Stomach (tissue), 9 donors: ENCODE results near the gene CDH26. TPM values are rescaled to one million over a fixed set of nuclear protein-coding genes. Genes with fewer than 3 reads are reported as not detected.

ENCODE experiments used
- DNase-seq, 2 donors: peaks; one replicate each; pipeline versions ENCODE4 v3.0.0 to v3.0.0-alpha.2; 2013 to 2019
- H3K27ac ChIP-seq, 5 donors: fragments of 200-600 bp in 4 of 5; sonication (generic) in 4 of 5; one replicate each; pipeline ENCODE4 v1.5.1; 2013 to 2019; ENCODE audit warnings: mild to moderate bottlenecking in 1 of 5, moderate library complexity in 1 of 5
- H3K27me3 ChIP-seq, 3 donors: fragments of 200-600 bp; sonication (generic); one replicate each; pipeline ENCODE4 v1.5.1; 2017 to 2019; ENCODE audit warnings: mixed run types in 1 of 3
- H3K36me3 ChIP-seq, 4 donors: fragments of 200-600 bp; sonication (generic); 1 replicate in 3 of 4; 2 replicates in 1 of 4; pipeline ENCODE4 v1.5.1; 2016 to 2019
- H3K4me1 ChIP-seq, 4 donors: fragments of 200-600 bp; sonication (generic); one replicate each; pipeline ENCODE4 v1.5.1; 2016 to 2019
- H3K4me3 ChIP-seq, 4 donors: fragments of 200-600 bp; sonication (generic) in 3 of 4; one replicate each; pipeline ENCODE4 v1.5.1; 2016 to 2019; ENCODE audit warnings: mild to moderate bottlenecking in 1 of 4
- H3K9me3 ChIP-seq, 4 donors: fragments of 200-600 bp; sonication (generic); one replicate each; pipeline ENCODE4 v1.5.1; 2016 to 2019
- CTCF ChIP-seq, 7 experiments: fragments of 450-650 bp in 4 of 7; fragments of 200-600 bp in 3 of 7; sonication (generic) in 3 of 7; IDR thresholded peaks; one replicate each; pipeline ENCODE4 v1.5.1; 2016 to 2019; ENCODE audit warnings: antibody characterized with exemption in 7 of 7, control low read depth in 2 of 7, mild to moderate bottlenecking in 1 of 7
- EP300 ChIP-seq: sonication (generic); formaldehyde crosslinking; IDR thresholded peaks from one replicate; pipeline ENCODE4 v1.6.1; 2017; ENCODE audit warnings: antibody characterized with exemption
- POLR2A ChIP-seq, 4 donors: fragments of 450-650 bp; IDR thresholded peaks; one replicate each; pipeline ENCODE4 v1.6.1; 2016; ENCODE audit warnings: antibody characterized with exemption in 4 of 4, control low read depth in 2 of 4, mild to moderate bottlenecking in 1 of 4, moderate library complexity in 1 of 4
- POLR2AphosphoS5 ChIP-seq, 3 donors: sonication (generic); formaldehyde crosslinking; IDR thresholded peaks; one replicate each; pipeline ENCODE4 v1.6.1; 2016; ENCODE audit warnings: antibody characterized with exemption in 3 of 3
- WGBS, 5 donors: extraction: QIAGEN DNeasy Blood & Tissue Kit in 3 of 5; methylation state at CpG; one replicate each; pipeline versions ENCODE4 v1.1.5 to v1.1.7; 2013 to 2018; 5-methylcytosine and 5-hydroxymethylcytosine counted together
- intact Hi-C: fragments of 100-400 bp; cut with DNase I; formaldehyde crosslinking; loops from one replicate; pipeline ENCODE4 v1.15.1; 2023; ENCODE audit warnings: low total_unique reads
- polyA plus RNA-seq, 3 donors: library from polyadenylated mRNA; stranded (reverse); fragments of 200-250 nt; gene quantifications; one replicate each; pipeline ENCODE4 v1.2.3, GENCODE V29; 2013
- total RNA-seq, 5 donors: library from RNA; depleted of rRNA; stranded (reverse); fragments of >200 nt; gene quantifications; one replicate each; pipeline versions ENCODE4 v1.1.0 to v1.2.3, GENCODE V29; 2014 to 2016
- donor health status: healthy with polysubstance abuse.
- donor health status: Bipolar disorder and iron deficiency.
- donor health status: healthy.

Gene CDH26
- total and polyA plus RNA-seq, 8 donors: 0.25 to 116 (median 5.8) TPM; not detected in 1

GRCh38 chr20:59997896-59998295, 39.7 kb downstream of the CDH26 start:
- no peak for DNase-seq
- H3K27me3 ChIP-seq: peaks cover 0 to 7% (median 0%) of the 10 kb centered on the region in 3 donors
- no peak overlapping the region for H3K4me3 ChIP-seq
- H3K4me1 ChIP-seq: peaks cover 6 to 24% (median 13%) of the 10 kb centered on the region in 4 donors
- H3K9me3 ChIP-seq: no peaks in the 10 kb centered on the region
- no peak for TF ChIP-seq EP300
- no peak for TF ChIP-seq POLR2A (IDR thresholded peaks at IDR 0.05)
- TF ChIP-seq CTCF (IDR thresholded peaks at IDR 0.05): no peak
- TF ChIP-seq POLR2AphosphoS5 (IDR thresholded peaks at IDR 0.05): no peak
- intact Hi-C loops: no loop called here
- H3K36me3 ChIP-seq: peaks cover 0 to 5% (median 0%) of the 10 kb centered on the region in 4 donors
- no peak overlapping the region for H3K27ac ChIP-seq
- WGBS, 5 donors: 83 to 98% (median 88%) methylated on average over 2 of the region's 2 CpGs

GRCh38 chr20:59999502-59999901, 41.3 kb downstream of the CDH26 start:
- Histone ChIP-seq H3K27ac (no peak overlapping the region), H3K4me1 (peaks cover 3 to 16% (median 8%) of the 10 kb centered on the region in 4 donors), H3K4me3 (no peak overlapping the region), H3K9me3 (no peaks in the 10 kb centered on the region), H3K27me3 (peaks cover 0 to 3% (median 0%) of the 10 kb centered on the region in 3 donors), H3K36me3 (peaks cover 0 to 5% (median 0%) of the 10 kb centered on the region in 4 donors)
- 88 to 98% (median 97%) methylated on average over 3 of the region's 3 CpGs for WGBS, 5 donors
- intact Hi-C loops: no loop called here
- TF ChIP-seq POLR2AphosphoS5 (IDR thresholded peaks at IDR 0.05): no peak
- DNase-seq: no peak

GRCh38 chr20:60000271-60001042, 42.2 kb downstream of the CDH26 start:
- no peak overlapping the region for H3K27ac ChIP-seq
- peaks cover 0 to 9% (median 0%) of the 10 kb centered on the region in 4 donors for H3K4me1 ChIP-seq
- no peak for TF ChIP-seq EP300
- TF ChIP-seq CTCF (IDR thresholded peaks at IDR 0.05): no peak
- intact Hi-C loops: no loop called here
- H3K4me3 ChIP-seq: no peak overlapping the region
- no peaks in the 10 kb centered on the region for H3K27me3 ChIP-seq
- H3K36me3 ChIP-seq: peaks cover 0 to 5% (median 0%) of the 10 kb centered on the region in 4 donors
- no peak for DNase-seq
- WGBS, 5 donors: 81 to 93% (median 85%) methylated on average over 8 of the region's 8 CpGs
- no peaks in the 10 kb centered on the region for H3K9me3 ChIP-seq

GRCh38 chr20:60001108-60001507, 42.9 kb downstream of the CDH26 start:
- Histone ChIP-seq H3K9me3 (no peaks in the 10 kb centered on the region), H3K4me3 (no peak overlapping the region), H3K36me3 (peaks cover 0 to 5% (median 0%) of the 10 kb centered on the region in 4 donors), H3K27me3 (no peaks in the 10 kb centered on the region), H3K27ac (no peak overlapping the region), H3K4me1 (peaks cover 0 to 3% (median 0%) of the 10 kb centered on the region in 4 donors)
- WGBS, 5 donors: 43 to 55% (median 47%) methylated on average over 11 of the region's 11 CpGs
- intact Hi-C loops: no loop called here
- TF ChIP-seq EP300: no peak
- TF ChIP-seq CTCF (IDR thresholded peaks at IDR 0.05): no peak
- no peak for TF ChIP-seq POLR2A (IDR thresholded peaks at IDR 0.05)
- TF ChIP-seq POLR2AphosphoS5 (IDR thresholded peaks at IDR 0.05): no peak
- peak in 1 of 2 donors; percentile 56 for DNase-seq

- 91 to 99% (median 94%) methylated on average over 4 of the region's 4 CpGs for WGBS, 5 donors
- intact Hi-C loops: no loop called here
- peaks cover 0 to 5% (median 0%) of the 10 kb centered on the region in 4 donors for H3K36me3 ChIP-seq
- no peak for TF ChIP-seq POLR2A (IDR thresholded peaks at IDR 0.05)
- no peak for TF ChIP-seq POLR2AphosphoS5 (IDR thresholded peaks at IDR 0.05)
- TF ChIP-seq CTCF (IDR thresholded peaks at IDR 0.05): no peak
- no peak overlapping the region for H3K27ac ChIP-seq
- H3K4me3 ChIP-seq: no peak overlapping the region
- no peak for DNase-seq
- H3K9me3 ChIP-seq: no peaks in the 10 kb centered on the region
- H3K4me1 ChIP-seq: no peaks in the 10 kb centered on the region
- H3K27me3 ChIP-seq: no peaks in the 10 kb centered on the region
Measured at GRCh38 chr20:60003776-60004175, 45.6 kb downstream of the CDH26 start.
